OCI-LY3 (cell line): Measurements from ENCODE around the gene GRIA2.

ENCODE experiments used
- H2AFZ ChIP-seq: fragments of 200-600, 300-600 bp; shearing (Covaris generic); 2 replicates; pipeline ENCODE4 v1.6.0; 2014; ENCODE audit warnings: antibody characterized with exemption, low read depth, low read length
- H3K27ac ChIP-seq: fragments of 200-600, 300-600 bp; sonication (generic); 2 replicates; pipeline ENCODE4 v1.5.1; 2014; ENCODE audit warnings: mild to moderate bottlenecking, low read length, moderate library complexity, mixed read lengths
- H3K27me3 ChIP-seq: fragments of 200-600, 300-600 bp; sonication (generic); 2 replicates; pipeline ENCODE4 v1.6.1; 2014; ENCODE audit warnings: low read depth, low read length, mixed read lengths
- H3K36me3 ChIP-seq: fragments of 200-600, 300-600 bp; sonication (generic); replicated peaks from 2 replicates; pipeline ENCODE3; 2014; ENCODE audit warnings: low read depth, low read length, mixed read lengths
- H3K4me1 ChIP-seq: fragments of 300-600, 200-600 bp; sonication (generic); 2 replicates; pipeline ENCODE4 v1.6.1; 2014; ENCODE audit warnings: low read length, mixed read lengths
- H3K4me2 ChIP-seq: fragments of 200-600, 300-600 bp; sonication (generic); 2 replicates; pipeline ENCODE4 v1.6.1; 2014; ENCODE audit warnings: low read length, mixed read lengths
- H3K4me3 ChIP-seq: fragments of 300-600, 200-600 bp; sonication (generic); 2 replicates; pipeline ENCODE4 v1.5.1; 2014; ENCODE audit warnings: antibody characterized with exemption, mild to moderate bottlenecking, low read length, moderate library complexity
- H3K79me2 ChIP-seq: fragments of 300-600, 200-600 bp; shearing (Covaris generic); 2 replicates; pipeline ENCODE4 v1.6.1; 2014; ENCODE audit warnings: mild to moderate bottlenecking, low read length, mixed read lengths
- H3K9ac ChIP-seq: fragments of 300-600, 200-600 bp; shearing (Covaris generic); 2 replicates; pipeline ENCODE4 v1.6.0; 2014; ENCODE audit warnings: mild to moderate bottlenecking, low read length, moderate library complexity
- H3K9me3 ChIP-seq: fragments of 200-600, 300-600 bp; shearing (Covaris generic); 2 replicates; pipeline ENCODE4 v1.6.1; 2014; ENCODE audit warnings: low read length, mixed read lengths; ENCODE audit not compliant: insufficient read depth
- H4K20me1 ChIP-seq: fragments of 200-600, 300-600 bp; sonication (generic); 2 replicates; pipeline ENCODE4 v1.6.1; 2016; ENCODE audit warnings: low read length, mixed read lengths; ENCODE audit not compliant: insufficient read depth
- CTCF ChIP-seq: fragments of 200-600, 300-600 bp; sonication (generic); IDR thresholded peaks from 2 replicates; pipeline ENCODE4 v1.5.1; 2014; ENCODE audit warnings: antibody characterized with exemption, low read length, low read depth
- EZH2phosphoT487 ChIP-seq: fragments of 200-600 bp; shearing (Covaris generic); IDR thresholded peaks from 2 replicates; pipeline ENCODE4 v1.6.1; 2018; ENCODE audit warnings: antibody characterized with exemption, mixed run types, low read depth

The GRIA2 gene

GRCh38 chr4:157290622-157291021, 70.1 kb downstream of the GRIA2 start:
- H2AFZ ChIP-seq, result no peak overlapping the region
- no peak for TF ChIP-seq CTCF
- no peak for TF ChIP-seq EZH2phosphoT487

GRCh38 chr4:157291071-157291470, 70.5 kb downstream of the GRIA2 start:
- Histone ChIP-seq H2AFZ (no peak overlapping the region), H3K4me3 (no peak overlapping the region), H3K4me2 (no peak overlapping the region), H4K20me1 (no peaks in the 10 kb centered on the region), H3K79me2 (no peaks in the 10 kb centered on the region), H3K9ac (no peak overlapping the region), H3K27ac (no peak overlapping the region), H3K27me3 (no peaks in the 10 kb centered on the region), H3K4me1 (no peaks in the 10 kb centered on the region), H3K36me3 (no peaks in the 10 kb centered on the region), H3K9me3 (no peaks in the 10 kb centered on the region)
- TF ChIP-seq EZH2phosphoT487, result no peak
- peak; percentile 8; the same call in 1 of the 2 replicates for TF ChIP-seq CTCF

More at GRCh38 chr4:157290622-157291021, 70.1 kb downstream of the GRIA2 start:
- Histone ChIP-seq H3K4me1 (no peaks in the 10 kb centered on the region), H3K4me2 (no peak overlapping the region), H3K79me2 (no peaks in the 10 kb centered on the region), H3K9me3 (no peaks in the 10 kb centered on the region), H4K20me1 (no peaks in the 10 kb centered on the region), H3K4me3 (no peak overlapping the region), H3K36me3 (no peaks in the 10 kb centered on the region), H3K9ac (no peak overlapping the region), H3K27ac (no peak overlapping the region), H3K27me3 (no peaks in the 10 kb centered on the region)

- Histone ChIP-seq H3K79me2 (no peaks in the 10 kb centered on the region), H3K4me1 (no peaks in the 10 kb centered on the region), H4K20me1 (no peaks in the 10 kb centered on the region), H3K4me2 (no peak overlapping the region), H3K9me3 (no peaks in the 10 kb centered on the region), H3K9ac (no peak overlapping the region), H2AFZ (no peak overlapping the region), H3K4me3 (no peak overlapping the region), H3K27ac (no peak overlapping the region), H3K36me3 (no peaks in the 10 kb centered on the region), H3K27me3 (no peaks in the 10 kb centered on the region)
- TF ChIP-seq EZH2phosphoT487, result no peak
- no peak for TF ChIP-seq CTCF
These were observed 73.1 kb downstream of the GRIA2 start for GRCh38 chr4:157293673-157294072.

- no peak overlapping the region for H3K4me3 ChIP-seq
- no peaks in the 10 kb centered on the region for H3K27me3 ChIP-seq
- H3K4me1 ChIP-seq, result no peaks in the 10 kb centered on the region
- no peaks in the 10 kb centered on the region for H3K9me3 ChIP-seq
- no peak overlapping the region for H3K4me2 ChIP-seq
- H2AFZ ChIP-seq, result no peak overlapping the region
- no peak overlapping the region for H3K27ac ChIP-seq
- no peak overlapping the region for H3K9ac ChIP-seq
- H4K20me1 ChIP-seq, result no peaks in the 10 kb centered on the region
- H3K79me2 ChIP-seq, result no peaks in the 10 kb centered on the region
- no peak for TF ChIP-seq CTCF
- no peaks in the 10 kb centered on the region for H3K36me3 ChIP-seq
These were observed 74.0 kb downstream of the GRIA2 start for GRCh38 chr4:157294575-157294974.
